ENCODE measurements around the gene LHPP.
"Not testable (repeated sequence)": the region's sequence is repeated elsewhere in the genome, so short reads cannot be mapped to it uniquely, and the experiment has no call there.

Gene LHPP

DNA sequence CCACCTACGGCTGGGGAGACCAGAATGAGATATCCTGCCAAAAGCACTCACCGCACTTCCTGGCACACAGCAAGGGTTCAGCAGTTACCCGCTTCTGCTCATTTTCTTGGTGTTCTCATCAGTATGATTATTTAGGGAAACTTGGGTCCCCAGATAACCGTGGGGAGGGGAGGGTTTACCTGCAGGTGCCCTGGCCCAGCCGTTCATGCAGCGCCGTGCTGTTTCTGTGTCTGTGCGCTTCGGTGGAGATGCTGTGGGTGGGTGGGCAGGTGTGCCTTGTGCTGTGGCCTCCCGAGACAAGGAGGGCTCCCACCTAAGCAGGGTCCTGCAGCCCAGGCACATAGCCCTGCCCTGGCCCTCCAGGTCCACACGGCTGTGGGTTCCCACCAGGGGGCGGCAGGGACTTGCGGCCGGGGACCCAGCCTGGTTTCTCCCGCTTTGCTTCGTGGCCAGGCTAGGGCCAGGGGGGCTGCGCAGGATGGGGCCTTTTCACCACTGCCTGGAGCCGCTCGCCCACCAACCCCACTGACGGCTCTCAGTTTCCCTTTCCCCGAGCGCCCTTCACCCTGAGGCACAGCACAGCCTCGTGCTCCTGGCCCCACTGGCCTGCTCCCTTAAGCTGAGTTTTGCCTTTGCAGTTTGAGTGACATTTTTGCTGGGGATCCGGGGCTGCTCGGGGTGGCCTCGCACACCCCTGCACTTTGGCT, 78.5 kb downstream of the LHPP start:
- DNase-seq = peak; percentile 33

GRCh38 chr10:124541076-124541903, 79.7 kb downstream of the LHPP start:
- no peak for DNase-seq

GRCh38 chr10:124542336-124542735, 80.7 kb downstream of the LHPP start:
- no peak for DNase-seq

GRCh38 chr10:124543146-124543545, 81.5 kb downstream of the LHPP start:
- no peak for DNase-seq

DNA sequence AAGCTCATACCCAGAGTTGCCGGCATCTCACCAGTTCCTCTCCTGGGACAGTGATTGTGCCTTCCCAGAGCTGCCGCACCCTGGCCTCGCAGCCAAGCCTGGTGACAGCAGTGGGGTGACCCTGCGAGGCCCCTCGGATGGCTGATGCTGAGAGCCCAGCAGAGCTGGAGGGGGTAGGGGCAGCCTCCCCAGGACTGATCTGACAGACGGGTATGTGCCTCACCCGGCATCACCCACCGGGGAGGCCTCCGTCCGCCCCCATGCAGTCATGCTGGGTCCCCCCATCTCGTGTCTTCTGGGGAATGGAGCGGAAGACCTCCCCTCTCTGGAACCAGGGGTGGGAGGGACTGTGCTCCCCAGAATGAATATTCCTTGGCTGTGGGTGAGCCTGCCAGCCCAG, 82.3 kb downstream of the LHPP start:
- DNase-seq = no peak

DNA sequence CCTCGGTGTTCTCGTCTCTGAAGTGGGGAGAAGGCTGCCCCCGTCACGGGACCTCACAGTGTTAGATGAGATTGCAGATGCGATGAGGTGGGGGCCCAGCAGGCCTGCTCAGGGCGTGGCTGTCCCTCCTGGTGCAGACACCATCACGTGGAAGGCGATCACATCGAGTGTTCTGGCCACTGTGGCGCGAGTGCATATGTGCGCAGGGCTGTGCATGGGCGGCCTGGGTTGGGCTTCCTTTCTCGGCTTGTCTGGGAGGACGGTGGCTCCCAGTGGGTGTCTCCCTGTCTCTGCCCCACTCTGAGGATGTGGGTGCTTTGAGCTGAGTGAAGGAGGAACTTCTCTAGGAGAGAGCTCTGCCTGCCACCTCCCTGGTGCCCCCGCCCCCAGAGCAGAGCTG, 83.1 kb downstream of the LHPP start:
- DNase-seq = peak; percentile 49

- DNase-seq = peak; percentile 82
These were observed 83.9 kb downstream of the LHPP start for GRCh38 chr10:124545351-124546054.

DNA sequence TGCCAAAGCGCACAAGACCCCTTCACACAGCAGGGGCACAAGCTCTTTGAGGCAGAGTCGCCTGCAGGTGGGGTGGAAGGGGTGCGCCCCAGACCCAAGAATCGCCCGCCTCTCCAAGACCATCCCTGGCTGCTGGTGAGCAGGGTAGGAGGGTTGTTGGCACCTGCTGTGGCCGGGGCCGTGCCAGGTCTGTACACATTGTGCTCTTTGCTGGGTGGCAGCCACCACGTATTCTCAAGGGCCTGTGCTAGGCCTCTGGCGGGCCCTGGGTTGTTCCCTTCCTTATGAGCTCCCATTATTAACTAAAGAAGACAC, 84.4 kb downstream of the LHPP start:
- peak; percentile 71 for DNase-seq

DNA sequence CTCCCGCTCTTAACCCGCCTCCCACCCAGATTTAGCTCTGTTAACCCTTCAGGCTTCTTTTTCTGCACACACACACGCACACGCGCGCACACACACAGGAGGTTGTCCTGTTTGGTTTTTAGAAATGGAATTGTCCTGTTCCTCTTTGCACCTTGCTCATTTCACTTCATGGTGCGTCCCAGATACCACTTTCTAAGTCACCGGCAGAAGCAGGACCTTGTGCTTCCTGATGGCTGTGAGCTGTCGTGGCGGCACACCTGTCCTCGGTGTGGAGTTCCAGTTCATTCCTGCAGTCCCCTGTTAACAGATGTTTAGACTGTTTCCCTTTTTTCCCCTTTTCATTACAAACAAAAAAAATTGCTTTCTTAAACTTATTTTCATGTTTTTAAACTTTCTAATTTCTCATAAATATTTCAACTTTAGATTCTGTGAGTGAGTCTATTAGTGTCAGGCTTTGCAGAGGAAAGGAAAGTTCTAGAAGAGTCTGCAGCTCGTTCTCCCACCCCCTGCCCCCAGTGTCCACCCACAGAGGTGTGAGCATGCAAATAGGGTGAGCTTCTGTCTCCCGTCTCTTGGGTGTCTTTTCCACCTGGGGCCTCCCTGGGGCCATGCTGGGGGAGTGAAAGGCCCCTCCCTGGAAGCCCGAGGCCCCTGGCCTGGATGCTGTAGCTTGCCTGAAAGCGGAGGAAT, 85.5 kb downstream of the LHPP start:
- no peak for DNase-seq

GRCh38 chr10:124547647-124548168, 86.1 kb downstream of the LHPP start:
- no peak for DNase-seq

- not testable (repeated sequence) for DNase-seq
These were observed 87.5 kb downstream of the LHPP start for GRCh38 chr10:124549171-124549570.

- DNase-seq = no peak
These were observed 88.8 kb downstream of the LHPP start for GRCh38 chr10:124550293-124551034.

DNA sequence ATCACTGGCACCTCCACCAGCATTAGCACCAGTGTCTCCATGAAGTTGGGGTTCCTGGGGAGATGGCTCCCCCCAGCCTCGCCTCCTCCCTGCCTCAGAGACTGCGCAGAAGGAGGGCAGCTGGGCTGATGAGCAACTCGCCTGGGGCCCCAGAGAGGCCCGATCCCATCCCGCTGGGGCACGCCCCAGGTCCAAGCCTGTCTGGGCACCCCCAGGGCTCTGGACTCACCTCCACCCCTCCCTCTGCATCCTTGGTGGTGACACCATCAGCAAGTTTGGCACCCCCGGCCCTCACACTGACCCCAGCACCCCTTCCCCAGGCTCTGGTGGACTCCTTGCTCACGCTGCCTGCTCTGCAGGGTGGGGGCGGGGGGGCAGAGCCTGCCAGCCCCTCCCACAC, 89.5 kb downstream of the LHPP start:
- no peak for DNase-seq

GRCh38 chr10:124551755-124552154, 90.1 kb downstream of the LHPP start:
- DNase-seq = no peak

DNA sequence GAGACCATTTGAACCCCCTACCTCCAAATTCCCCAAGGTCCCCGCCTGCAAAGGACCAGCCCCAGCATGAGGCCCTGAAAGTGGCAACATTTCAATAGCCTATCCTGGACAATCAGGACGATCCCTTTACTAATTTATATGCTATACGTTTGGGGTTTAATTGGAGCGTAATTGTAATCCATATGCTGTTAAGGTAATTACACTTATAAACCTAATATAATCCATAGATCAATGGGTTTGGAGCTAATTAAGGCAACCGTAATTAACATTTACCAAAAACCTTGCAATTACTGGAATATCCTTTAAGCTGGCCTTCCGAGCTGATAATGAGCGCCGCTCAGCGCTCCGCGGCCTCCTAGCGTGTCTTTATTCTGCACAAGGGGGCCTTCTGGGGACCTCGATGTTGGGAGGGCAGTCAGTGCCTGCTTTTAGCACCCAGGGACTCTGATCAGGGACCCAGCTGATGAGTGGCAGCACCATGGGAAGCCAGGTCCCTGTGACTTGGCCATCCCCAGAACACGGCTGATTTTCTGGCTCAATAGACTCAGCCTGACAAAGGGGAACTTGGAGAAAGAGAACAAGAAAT, 91.2 kb downstream of the LHPP start:
- peak; percentile 64 for DNase-seq

- DNase-seq = no peak
These were observed 92.6 kb downstream of the LHPP start for GRCh38 chr10:124554085-124554858.

DNA sequence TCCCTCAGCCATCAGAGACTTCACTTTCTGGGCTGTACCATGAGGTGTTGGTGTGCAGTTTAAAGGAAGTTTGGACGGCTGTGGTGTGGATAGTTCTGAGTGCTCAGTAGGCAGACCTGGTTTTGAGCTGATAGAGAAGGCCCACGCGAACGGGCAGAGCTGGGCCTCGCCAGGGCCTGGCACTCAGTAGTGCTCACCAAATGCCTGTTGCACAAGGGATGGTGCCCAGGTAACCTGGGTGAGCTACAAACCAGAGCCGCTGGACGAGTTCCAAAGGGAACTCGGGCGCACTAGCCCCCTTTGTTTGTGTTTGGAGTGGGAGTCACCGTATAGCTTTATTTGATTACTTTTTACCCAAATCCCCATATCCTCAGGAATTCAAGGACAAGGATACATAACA, 95.5 kb downstream of the LHPP start:
- DNase-seq = no peak

- no peak for DNase-seq
These were observed 96.2 kb downstream of the LHPP start for GRCh38 chr10:124557648-124558338.

- no peak for DNase-seq
These were observed 97.0 kb downstream of the LHPP start for GRCh38 chr10:124558339-124559321.

Data from NCI-H69 (cell line).